Activated CD8-positive, alpha-beta memory T cell treated with anti-CD3 and anti-CD28 coated beads, Interleukin-2, amount 10 ng/mL, durations not matched to agents 7 days and 5 days (primary cell): Measurements from ENCODE around the gene POLR1B. TPM values are rescaled to one million over a fixed set of nuclear protein-coding genes. Genes with fewer than 3 reads are reported as not detected.
A peak's percentile ranks its signal among the peaks of the same experiment; 100 is the strongest.
"Not testable (repeated sequence)": the region's sequence is repeated elsewhere in the genome, so short reads cannot be mapped to it uniquely, and the experiment has no call there.

ENCODE experiments used
- ATAC-seq: fragments of 150-1000 bp; cut with Tn5 transposase; one replicate; pipeline ENCODE4 v1.10.0; 2021; ENCODE audit warnings: moderate library complexity
- CTCF ChIA-PET: fragments of 350-600 bp; sonication (Branson Sonifier 250); formaldehyde crosslinking; loops from one replicate; lab custom pipeline; 2021; ENCODE audit warnings: antibody characterized with exemption; lab: Charles Lee
- DNase-seq: peaks from one replicate; pipeline ENCODE4 v3.0.0-alpha.2; 2020
- H3K27ac Mint-ChIP-seq: one replicate; pipeline ENCODE4 v1.8.0; 2021; ENCODE audit warnings: mild to moderate bottlenecking, mixed read lengths
- H3K27me3 Mint-ChIP-seq: one replicate; pipeline ENCODE4 v1.8.0; 2021; ENCODE audit warnings: mixed read lengths
- H3K36me3 Mint-ChIP-seq: one replicate; pipeline ENCODE4 v1.8.0; 2021; ENCODE audit warnings: mild to moderate bottlenecking, mixed read lengths
- H3K4me1 Mint-ChIP-seq: one replicate; pipeline ENCODE4 v1.8.0; 2021; ENCODE audit warnings: mixed read lengths
- H3K4me3 Mint-ChIP-seq: one replicate; pipeline ENCODE4 v1.8.0; 2021; ENCODE audit warnings: mild to moderate bottlenecking, moderate library complexity, mixed read lengths
- H3K9me3 Mint-ChIP-seq: one replicate; pipeline ENCODE4 v1.8.0; 2022; ENCODE audit warnings: low read depth, mixed read lengths
- total RNA-seq, 2 experiments: library from RNA; stranded (reverse); gene quantifications; one replicate each; pipeline ENCODE4 v1.2.3, GENCODE V29; 2021

Gene POLR1B
- total RNA-seq, 2 experiments from 2014 or later: 33.7 to 54.9 TPM

DNA sequence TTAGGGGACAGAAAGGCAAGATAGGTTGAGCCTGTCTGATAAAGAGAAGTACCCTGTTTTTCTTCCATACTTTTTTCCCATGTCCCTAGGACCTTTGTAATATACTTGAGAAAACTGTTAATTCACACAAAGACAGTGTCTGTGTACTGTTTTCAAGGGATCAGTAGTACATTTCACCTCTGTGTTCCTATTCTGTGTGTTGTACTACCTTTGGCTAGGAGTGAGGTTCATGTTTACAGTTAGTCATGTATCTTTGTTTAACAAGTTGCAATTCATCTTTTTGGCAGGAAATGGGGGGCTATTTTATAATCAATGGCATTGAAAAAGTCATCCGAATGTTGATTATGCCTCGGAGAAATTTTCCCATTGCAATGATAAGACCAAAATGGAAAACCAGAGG, 6.7 kb downstream of the POLR1B start:
- no peaks in the 10 kb centered on the region for H3K9me3 Mint-ChIP-seq
- peaks cover 34% of the 10 kb centered on the region for H3K4me1 Mint-ChIP-seq
- peaks cover 52% of the 10 kb centered on the region for H3K36me3 Mint-ChIP-seq
- DNase-seq (no peak), ATAC-seq (no peak)
- H3K27ac Mint-ChIP-seq: no peak overlapping the region
- H3K4me3 Mint-ChIP-seq: no peak overlapping the region
- CTCF ChIA-PET: no interaction called here
- H3K27me3 Mint-ChIP-seq: no peaks in the 10 kb centered on the region

DNA sequence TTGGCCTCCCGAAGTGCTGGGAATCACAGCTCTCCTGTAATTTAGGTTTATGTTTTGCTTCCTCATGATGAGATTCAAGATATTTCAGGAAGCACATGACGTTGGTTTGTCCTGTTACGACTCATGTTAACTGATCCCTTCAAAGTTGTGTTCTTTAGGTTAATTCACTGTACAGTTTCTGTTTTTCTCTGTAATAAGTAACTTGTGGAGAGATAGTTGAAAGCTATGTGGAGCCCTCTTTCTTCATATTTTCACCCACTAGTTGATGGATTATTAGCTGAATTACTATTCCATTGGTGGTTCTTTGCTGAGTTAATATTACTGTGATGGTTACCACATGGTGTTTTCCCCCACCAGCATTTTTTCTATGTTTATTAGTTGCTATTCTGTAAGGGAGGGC, 23.8 kb downstream of the POLR1B start:
- peak overlapping the region; percentile 3 for H3K27ac Mint-ChIP-seq
- ATAC-seq (no peak), DNase-seq (no peak)
- no peak overlapping the region for H3K4me3 Mint-ChIP-seq
- H3K4me1 Mint-ChIP-seq: peaks cover 12% of the 10 kb centered on the region
- CTCF ChIA-PET: interaction anchor here (1.7 to 1.9 kb wide), 2 partner anchors 14 to 21 kb away, joined by 4 to 5 read pairs; no protein-coding TSS in a partner anchor
- peaks cover 64% of the 10 kb centered on the region for H3K36me3 Mint-ChIP-seq
- H3K27me3 Mint-ChIP-seq: no peaks in the 10 kb centered on the region
- no peaks in the 10 kb centered on the region for H3K9me3 Mint-ChIP-seq

DNA sequence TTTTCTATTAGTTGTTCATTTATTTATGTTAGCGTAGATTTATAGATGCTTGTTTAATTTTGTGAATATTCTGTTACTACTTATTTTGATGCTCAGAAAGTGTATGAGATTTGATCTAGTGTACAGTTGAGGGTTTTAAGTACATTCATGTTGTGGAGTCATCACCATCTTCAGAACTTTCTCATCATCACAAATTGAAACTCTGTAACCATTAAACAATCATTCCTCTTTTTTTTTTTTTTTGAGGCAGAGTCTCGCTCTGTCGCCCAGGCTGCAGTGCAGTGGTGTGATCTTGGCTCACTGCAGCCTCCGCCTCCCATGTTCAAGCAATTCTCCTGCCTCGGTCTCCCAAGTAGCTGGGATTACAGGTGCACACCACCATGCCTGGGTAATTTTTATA, 24.2 kb downstream of the POLR1B start:
- H3K9me3 Mint-ChIP-seq, H3K27me3 Mint-ChIP-seq, DNase-seq, H3K4me3 Mint-ChIP-seq, ATAC-seq: not testable (repeated sequence)
- CTCF ChIA-PET: interaction anchor here (1.7 to 1.9 kb wide), 2 partner anchors 15 to 21 kb away, joined by 4 to 5 read pairs; no protein-coding TSS in a partner anchor
- Mint-ChIP-seq H3K27ac (peak overlapping the region; percentile 2), H3K36me3 (peaks cover 66% of the 10 kb centered on the region), H3K4me1 (peaks cover 12% of the 10 kb centered on the region)

DNA sequence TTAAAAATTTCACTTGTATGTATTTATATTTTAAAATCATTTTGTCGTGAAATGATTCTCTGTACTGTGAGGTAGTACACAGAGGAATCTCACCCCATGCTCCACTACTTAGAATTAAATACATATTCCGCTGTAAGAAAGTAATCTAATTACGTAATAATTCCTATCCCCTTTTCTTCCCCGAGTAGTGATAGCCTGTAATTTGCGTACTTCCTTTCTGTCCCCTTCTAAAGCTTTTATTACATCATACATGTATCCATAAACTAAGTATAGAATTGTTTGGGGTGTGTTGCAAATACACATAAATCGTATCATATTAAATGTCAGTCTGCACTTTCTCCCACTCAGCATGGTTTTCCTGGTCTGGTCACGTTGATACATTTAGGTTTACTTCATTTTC, 29.7 kb downstream of the POLR1B start:
- Mint-ChIP-seq H3K9me3 (no peaks in the 10 kb centered on the region), H3K27me3 (no peaks in the 10 kb centered on the region), H3K27ac (no peak overlapping the region), H3K4me1 (no peaks in the 10 kb centered on the region), H3K36me3 (peaks cover 71% of the 10 kb centered on the region), H3K4me3 (no peak overlapping the region)
- no peak for ATAC-seq
- CTCF ChIA-PET: no interaction called here
- no peak for DNase-seq

DNA sequence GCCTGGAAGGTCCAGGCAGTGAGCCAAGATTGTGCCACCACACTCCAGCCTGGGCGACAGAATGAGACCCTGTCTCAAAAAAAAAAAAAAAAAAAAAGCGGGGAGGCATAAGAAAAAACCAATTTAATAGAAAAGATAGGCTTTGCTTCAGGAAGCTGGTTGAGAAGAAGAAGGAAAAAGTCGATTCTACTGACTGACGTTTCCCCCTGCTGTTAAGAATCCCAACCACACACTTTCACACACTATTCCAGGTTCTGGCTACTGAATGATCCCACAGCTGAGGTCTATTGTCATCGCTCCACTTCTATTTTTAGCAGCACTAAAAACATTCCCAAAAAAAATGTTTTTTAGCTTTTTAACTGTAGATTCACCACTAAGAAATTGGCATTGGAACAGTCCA, 35.5 kb downstream of the POLR1B start:
- CTCF ChIA-PET: interaction anchor here (0.6 to 1.9 kb wide), 4 partner anchors 20 to 97 kb away, joined by 3 to 4 read pairs (median 3); no protein-coding TSS in a partner anchor
- Mint-ChIP-seq H3K9me3 (no peaks in the 10 kb centered on the region), H3K27ac (no peak overlapping the region), H3K4me1 (peaks cover 9% of the 10 kb centered on the region), H3K4me3 (no peak overlapping the region), H3K27me3 (no peaks in the 10 kb centered on the region), H3K36me3 (peaks cover 23% of the 10 kb centered on the region)
- DNase-seq (no peak), ATAC-seq (no peak)

DNA sequence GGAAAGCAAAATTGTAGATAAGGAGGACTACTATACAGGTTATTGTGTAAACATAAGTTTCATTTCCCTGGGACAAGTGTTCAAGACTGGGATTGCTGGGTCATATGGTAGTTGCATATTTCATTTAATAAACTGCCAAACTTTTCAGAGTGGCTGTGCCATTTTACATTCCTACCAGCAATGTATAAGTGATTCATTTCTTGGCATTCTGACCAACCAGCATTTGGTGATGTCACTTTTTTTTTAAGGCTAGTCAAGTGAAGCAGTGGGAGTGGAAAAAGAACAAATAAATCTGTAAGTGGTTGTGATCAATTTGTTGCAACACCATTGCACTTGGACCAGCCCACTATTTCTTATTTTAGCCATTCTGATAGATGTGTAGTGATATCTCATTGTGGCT, 37.0 kb downstream of the POLR1B start:
- CTCF ChIA-PET: interaction anchor here (0.7 to 1.9 kb wide), 2 partner anchors 34 to 99 kb away, joined by 4 read pairs; no protein-coding TSS in a partner anchor
- Mint-ChIP-seq H3K4me3 (no peak overlapping the region), H3K27ac (no peak overlapping the region), H3K27me3 (no peaks in the 10 kb centered on the region), H3K36me3 (peaks cover 15% of the 10 kb centered on the region), H3K4me1 (peaks cover 21% of the 10 kb centered on the region), H3K9me3 (no peaks in the 10 kb centered on the region)
- DNase-seq (no peak), ATAC-seq (no peak)

DNA sequence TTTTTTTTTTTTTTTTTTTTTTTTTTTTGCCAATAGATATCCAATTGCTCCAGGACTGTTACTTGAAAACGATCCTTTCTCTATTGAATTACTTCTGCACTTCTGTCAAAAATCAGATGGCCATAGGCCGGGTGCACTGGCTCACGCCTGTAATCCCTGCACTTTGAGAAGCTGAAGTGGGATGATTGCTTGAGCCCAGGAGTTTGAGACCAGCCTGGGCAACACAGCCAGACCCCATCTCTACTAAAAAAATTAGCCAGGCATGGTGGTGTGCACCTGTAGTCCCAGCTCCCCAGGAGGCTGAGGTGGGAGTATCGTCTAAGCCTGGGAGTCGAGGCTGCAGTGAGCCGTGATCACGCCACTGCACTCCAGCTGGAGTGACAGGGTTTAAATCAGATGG, 37.8 kb downstream of the POLR1B start:
- CTCF ChIA-PET: interaction anchor here (1.5 kb wide), 1 partner anchor 100 kb away, joined by 4 read pairs; no protein-coding TSS in a partner anchor
- H3K9me3 Mint-ChIP-seq: no peaks in the 10 kb centered on the region
- no peak overlapping the region for H3K4me3 Mint-ChIP-seq
- DNase-seq: no peak
- no peak overlapping the region for H3K27ac Mint-ChIP-seq
- H3K36me3 Mint-ChIP-seq: peaks cover 9% of the 10 kb centered on the region
- no peak for ATAC-seq
- no peaks in the 10 kb centered on the region for H3K27me3 Mint-ChIP-seq
- peaks cover 24% of the 10 kb centered on the region for H3K4me1 Mint-ChIP-seq

DNA sequence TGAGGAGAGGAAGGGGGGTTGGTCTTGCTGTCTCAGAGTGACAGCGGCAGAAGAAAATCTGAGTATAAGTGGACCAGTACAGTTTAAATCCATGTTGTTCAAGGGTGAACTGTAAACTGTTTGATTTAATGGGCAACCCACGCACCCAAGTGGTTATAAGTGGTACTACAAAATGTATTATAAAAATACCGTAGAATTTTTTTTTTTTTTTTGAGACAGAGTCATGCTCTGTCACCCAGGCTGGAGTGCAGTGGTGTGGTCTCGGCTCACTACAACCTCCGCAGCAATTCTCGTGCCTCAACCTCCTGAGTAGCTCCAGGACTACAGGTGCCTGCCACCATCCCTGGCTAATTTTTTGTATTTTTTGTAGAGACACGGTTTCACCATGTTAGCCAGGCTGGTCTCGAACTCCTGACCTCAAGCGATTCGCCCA, 40.1 kb downstream of the POLR1B start:
- DNase-seq (peak; percentile 56), ATAC-seq (peak; percentile 8)
- Mint-ChIP-seq H3K27ac (peak overlapping the region; percentile 80), H3K9me3 (no peaks in the 10 kb centered on the region), H3K4me3 (no peak overlapping the region), H3K27me3 (no peaks in the 10 kb centered on the region), H3K36me3 (peaks cover 9% of the 10 kb centered on the region), H3K4me1 (peaks cover 39% of the 10 kb centered on the region)
- CTCF ChIA-PET: interaction anchor here (0.7 to 4.5 kb wide), 8 partner anchors 9 to 518 kb away, joined by 3 to 29 read pairs (median 6); no protein-coding TSS in a partner anchor

DNA sequence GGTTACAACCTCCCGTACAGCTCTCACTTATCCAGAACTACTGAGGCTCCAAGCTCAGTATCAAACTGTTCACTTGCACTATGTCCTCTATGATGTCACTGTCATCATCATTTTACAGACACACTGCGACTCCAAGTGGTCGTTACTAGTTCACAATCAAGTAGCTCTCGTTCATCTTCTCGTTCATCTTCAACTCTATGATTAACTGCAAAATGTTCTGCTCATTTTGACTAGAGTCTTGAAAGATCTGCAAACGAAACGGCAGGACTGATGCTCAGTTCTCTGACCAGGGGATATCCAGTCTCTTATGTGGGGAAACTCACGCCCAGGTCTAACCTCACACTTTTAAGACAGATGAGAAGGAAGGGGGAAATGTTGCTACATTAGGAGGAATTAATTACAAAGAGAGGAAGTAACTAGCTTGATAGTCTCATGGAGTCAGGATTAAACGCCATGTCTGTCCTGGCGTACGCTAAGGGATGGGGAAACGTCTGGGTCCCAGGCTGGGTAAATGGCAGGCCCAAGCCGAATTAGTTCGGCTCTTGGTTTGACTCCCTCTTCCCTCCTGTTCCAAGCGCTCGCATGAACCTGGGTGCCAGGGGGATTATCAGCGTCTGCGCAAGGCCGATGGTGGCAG, 41.4 kb downstream of the POLR1B start:
- no peaks in the 10 kb centered on the region for H3K9me3 Mint-ChIP-seq
- no peak for DNase-seq
- CTCF ChIA-PET: interaction anchor here (0.6 to 4.5 kb wide), 11 partner anchors 10 to 531 kb away, joined by 3 to 29 read pairs (median 4); no protein-coding TSS in a partner anchor
- no peak for ATAC-seq
- H3K27me3 Mint-ChIP-seq: no peaks in the 10 kb centered on the region
- peak overlapping the region; percentile 83 for H3K4me3 Mint-ChIP-seq
- H3K36me3 Mint-ChIP-seq: peaks cover 9% of the 10 kb centered on the region
- H3K4me1 Mint-ChIP-seq: peaks cover 39% of the 10 kb centered on the region
- H3K27ac Mint-ChIP-seq: peak overlapping the region; percentile 96

DNA sequence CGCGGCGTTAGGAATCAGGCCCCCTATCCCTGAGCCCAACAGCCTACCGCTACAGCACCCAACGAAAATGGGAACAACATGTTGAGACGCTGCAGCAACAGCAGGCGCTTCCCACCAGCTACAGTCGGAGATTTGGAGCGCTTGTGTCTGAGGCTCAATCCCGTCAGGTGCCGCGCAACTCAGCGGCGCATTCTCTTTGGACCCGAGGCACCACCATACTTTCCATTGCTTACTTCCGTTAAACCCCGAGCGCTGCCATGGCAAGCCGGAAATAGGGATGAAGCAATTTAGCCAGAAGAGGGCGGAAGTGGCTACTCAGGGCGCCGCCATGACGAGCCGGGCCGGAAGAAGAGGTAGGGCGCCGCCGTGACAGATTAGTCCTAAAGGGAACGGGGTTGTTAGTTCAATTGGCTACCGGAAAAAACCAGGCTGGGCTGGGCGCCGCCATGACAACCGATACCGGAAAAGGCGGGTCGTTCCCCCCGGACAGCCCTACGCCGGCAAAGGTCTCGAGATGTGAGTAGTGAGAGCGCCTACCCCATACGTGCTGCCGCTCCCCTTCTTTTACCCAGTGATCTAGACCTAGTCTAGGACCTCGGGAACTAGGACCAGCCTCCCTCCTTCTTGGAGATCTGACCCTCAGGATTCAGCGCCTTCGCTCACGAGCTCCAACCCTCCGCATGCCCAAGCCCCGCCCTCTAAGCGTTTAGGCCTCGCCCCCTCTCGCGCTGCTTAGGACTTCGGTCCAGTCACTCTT, 42.0 kb downstream of the POLR1B start, which contains the start of gene CHCHD5:
Gene CHCHD5, plus strand, starts transcription at position 476 of the 757 bp plus-strand sequence. Its CDS starts 39 bp downstream, at position 515.
- H3K27me3 Mint-ChIP-seq: no peaks in the 10 kb centered on the region
- peak; percentile 98 for DNase-seq

DNA sequence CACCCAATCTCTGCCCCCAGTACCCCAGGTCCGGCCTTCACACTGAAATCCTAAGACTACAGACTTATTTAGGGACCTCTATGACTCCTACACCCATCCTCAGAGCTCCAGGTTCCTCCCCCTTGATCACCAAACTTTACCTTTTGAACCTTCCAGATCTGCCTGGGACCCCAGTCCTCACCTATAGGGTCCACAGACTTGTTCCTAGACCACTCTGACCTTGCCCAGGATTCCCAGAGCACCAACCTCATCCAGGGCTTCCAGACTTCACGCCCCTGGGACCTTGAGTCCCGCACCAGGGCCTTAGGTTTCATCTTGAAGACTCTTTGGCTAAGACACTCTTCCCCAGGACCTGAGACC, 42.6 kb downstream of the POLR1B start:
- H3K27me3 Mint-ChIP-seq: no peaks in the 10 kb centered on the region
- H3K4me3 Mint-ChIP-seq: peak overlapping the region; percentile 83
- H3K4me1 Mint-ChIP-seq: peaks cover 39% of the 10 kb centered on the region
- peaks cover 11% of the 10 kb centered on the region for H3K36me3 Mint-ChIP-seq
- peak overlapping the region; percentile 96 for H3K27ac Mint-ChIP-seq
- DNase-seq (no peak), ATAC-seq (no peak)
- H3K9me3 Mint-ChIP-seq: no peaks in the 10 kb centered on the region
- CTCF ChIA-PET: interaction anchor here (0.7 to 4.6 kb wide), 5 partner anchors 15 to 164 kb away, joined by 3 to 29 read pairs (median 21); no protein-coding TSS in a partner anchor

More for the DNA sequence above, 42.0 kb downstream of the POLR1B start, which contains the start of gene CHCHD5:
- Mint-ChIP-seq H3K4me1 (peaks cover 39% of the 10 kb centered on the region), H3K27ac (peak within 1 kb of the TSS; percentile 96), H3K4me3 (peak within 1 kb of the TSS; percentile 83), H3K9me3 (no peaks in the 10 kb centered on the region), H3K36me3 (peaks cover 9% of the 10 kb centered on the region)
- peak; percentile 90 for ATAC-seq
- CTCF ChIA-PET: interaction anchor here (0.6 to 4.6 kb wide), 10 partner anchors 11 to 532 kb away, joined by 3 to 29 read pairs (median 7); no protein-coding TSS in a partner anchor

DNA sequence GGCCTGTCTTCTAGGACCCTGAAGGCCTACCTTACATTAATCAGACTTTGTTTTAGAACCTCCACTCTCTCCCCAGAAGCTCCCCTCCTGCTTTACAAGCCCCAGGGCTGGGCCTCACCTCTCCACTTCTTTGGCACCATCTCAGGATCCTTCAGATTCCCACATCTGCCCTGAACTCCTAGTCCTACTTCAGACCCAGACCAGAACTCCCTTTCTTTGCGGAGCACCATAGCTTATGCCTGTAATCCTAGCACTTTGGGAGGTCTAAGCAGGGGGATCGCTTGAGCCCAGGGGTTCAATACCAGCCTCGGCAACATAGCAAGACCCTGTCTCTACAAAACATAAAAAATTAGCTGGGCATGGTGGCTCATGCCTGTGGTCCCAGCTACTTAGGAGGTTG, 43.1 kb downstream of the POLR1B start:
- Mint-ChIP-seq H3K27me3 (no peaks in the 10 kb centered on the region), H3K36me3 (peaks cover 11% of the 10 kb centered on the region), H3K9me3 (no peaks in the 10 kb centered on the region), H3K4me1 (peaks cover 39% of the 10 kb centered on the region), H3K4me3 (peak overlapping the region; percentile 83), H3K27ac (peak overlapping the region; percentile 96)
- CTCF ChIA-PET: interaction anchor here (1.2 to 4.6 kb wide), 4 partner anchors 15 to 141 kb away, joined by 6 to 29 read pairs (median 24); no protein-coding TSS in a partner anchor
- no peak for DNase-seq
- no peak for ATAC-seq

DNA sequence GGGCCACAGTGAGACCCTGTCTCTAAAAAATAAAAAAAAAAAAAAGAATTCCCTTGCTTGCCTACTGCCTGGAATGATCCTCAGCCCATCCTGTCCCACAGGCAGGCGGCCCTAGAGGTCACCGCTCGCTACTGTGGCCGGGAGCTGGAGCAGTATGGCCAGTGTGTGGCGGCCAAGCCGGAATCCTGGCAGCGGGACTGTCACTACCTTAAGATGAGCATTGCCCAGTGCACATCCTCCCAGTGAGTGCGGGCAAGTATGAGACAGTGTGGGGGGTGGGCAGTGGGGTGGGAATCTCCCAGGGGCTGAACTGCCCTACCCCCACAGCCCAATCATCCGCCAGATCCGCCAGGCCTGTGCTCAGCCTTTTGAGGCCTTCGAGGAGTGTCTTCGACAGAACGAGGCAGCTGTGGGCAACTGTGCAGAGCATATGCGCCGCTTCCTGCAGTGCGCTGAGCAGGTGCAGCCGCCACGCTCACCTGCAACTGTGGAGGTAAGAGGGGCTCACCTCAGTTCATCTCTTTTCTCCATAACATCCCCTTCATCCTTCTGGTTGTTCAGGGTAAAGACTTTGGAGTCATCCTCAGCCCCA, 43.7 kb downstream of the POLR1B start:
- peaks cover 39% of the 10 kb centered on the region for H3K4me1 Mint-ChIP-seq
- H3K4me3 Mint-ChIP-seq: no peak overlapping the region
- H3K9me3 Mint-ChIP-seq: no peaks in the 10 kb centered on the region
- CTCF ChIA-PET: interaction anchor here (1.4 to 4.6 kb wide), 5 partner anchors 14 to 141 kb away, joined by 3 to 29 read pairs (median 21); no protein-coding TSS in a partner anchor
- ATAC-seq (no peak), DNase-seq (no peak)
- H3K27ac Mint-ChIP-seq: peak overlapping the region; percentile 96
- H3K27me3 Mint-ChIP-seq: no peaks in the 10 kb centered on the region
- H3K36me3 Mint-ChIP-seq: peaks cover 11% of the 10 kb centered on the region
